Nephron progenitor cell (in vitro differentiated cells): ENCODE data around the gene SH2D1B.

Experiments used
- DNase-seq: peaks from one replicate; pipeline ENCODE4 v3.0.0; 2021
- H3K27ac Mint-ChIP-seq: 2 replicates; pipeline ENCODE4 v1.8.0; 2021; ENCODE audit warnings: mild to moderate bottlenecking, moderate library complexity, mixed read lengths
- H3K27me3 Mint-ChIP-seq: 2 replicates; pipeline ENCODE4 v1.8.0; 2021; ENCODE audit warnings: mild to moderate bottlenecking, low read depth, mixed read lengths; ENCODE audit not compliant: poor library complexity
- H3K36me3 Mint-ChIP-seq: 2 replicates; pipeline ENCODE4 v1.8.0; 2021; ENCODE audit warnings: low read depth, mixed read lengths
- H3K4me1 Mint-ChIP-seq: 2 replicates; pipeline ENCODE4 v1.8.0; 2021; ENCODE audit warnings: mixed read lengths
- H3K4me3 Mint-ChIP-seq: 2 replicates; pipeline ENCODE4 v1.8.0; 2021; ENCODE audit warnings: mild to moderate bottlenecking, moderate library complexity, mixed read lengths
- H3K9me3 Mint-ChIP-seq: 2 replicates; pipeline ENCODE4 v1.8.0; 2021; ENCODE audit warnings: mild to moderate bottlenecking, moderate library complexity, mixed read lengths
- TF ChIP-seq, protein P1 (sequence below): fragments of 200-600 bp; sonication (generic); IDR thresholded peaks from 2 replicates; pipeline ENCODE4 v1.5.0; 2021; ENCODE audit warnings: antibody characterized with exemption

Gene SH2D1B

DNA sequence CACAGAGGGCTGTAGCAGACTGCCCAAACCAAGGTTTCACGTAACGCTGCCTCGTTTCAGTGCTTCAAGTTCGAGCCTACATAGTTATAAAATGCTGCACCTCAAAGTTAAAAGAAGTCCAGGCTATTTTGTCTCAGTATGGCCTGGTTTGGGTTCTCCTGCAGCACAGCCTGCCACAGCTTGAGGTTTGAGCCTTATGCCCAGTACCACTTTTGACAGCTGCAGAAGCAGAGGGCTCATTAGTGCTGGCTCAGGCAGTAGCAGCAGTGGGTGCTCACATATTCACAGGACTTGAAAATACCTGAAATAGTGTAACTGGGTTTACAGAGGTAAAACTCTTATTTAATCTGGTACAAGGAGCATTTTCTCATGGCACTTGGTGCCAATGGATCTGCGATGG lies 50.6 kb downstream of the SH2D1B start:
- H3K36me3 Mint-ChIP-seq, result no peaks in the 10 kb centered on the region
- H3K4me3 Mint-ChIP-seq, result no peak overlapping the region
- DNase-seq, result no peak
- no peaks in the 10 kb centered on the region for H3K9me3 Mint-ChIP-seq
- no peak overlapping the region for H3K27ac Mint-ChIP-seq
- peaks cover 6% of the 10 kb centered on the region for H3K27me3 Mint-ChIP-seq
- H3K4me1 Mint-ChIP-seq, result peaks cover 12% of the 10 kb centered on the region
- TF ChIP-seq, protein P1, sequence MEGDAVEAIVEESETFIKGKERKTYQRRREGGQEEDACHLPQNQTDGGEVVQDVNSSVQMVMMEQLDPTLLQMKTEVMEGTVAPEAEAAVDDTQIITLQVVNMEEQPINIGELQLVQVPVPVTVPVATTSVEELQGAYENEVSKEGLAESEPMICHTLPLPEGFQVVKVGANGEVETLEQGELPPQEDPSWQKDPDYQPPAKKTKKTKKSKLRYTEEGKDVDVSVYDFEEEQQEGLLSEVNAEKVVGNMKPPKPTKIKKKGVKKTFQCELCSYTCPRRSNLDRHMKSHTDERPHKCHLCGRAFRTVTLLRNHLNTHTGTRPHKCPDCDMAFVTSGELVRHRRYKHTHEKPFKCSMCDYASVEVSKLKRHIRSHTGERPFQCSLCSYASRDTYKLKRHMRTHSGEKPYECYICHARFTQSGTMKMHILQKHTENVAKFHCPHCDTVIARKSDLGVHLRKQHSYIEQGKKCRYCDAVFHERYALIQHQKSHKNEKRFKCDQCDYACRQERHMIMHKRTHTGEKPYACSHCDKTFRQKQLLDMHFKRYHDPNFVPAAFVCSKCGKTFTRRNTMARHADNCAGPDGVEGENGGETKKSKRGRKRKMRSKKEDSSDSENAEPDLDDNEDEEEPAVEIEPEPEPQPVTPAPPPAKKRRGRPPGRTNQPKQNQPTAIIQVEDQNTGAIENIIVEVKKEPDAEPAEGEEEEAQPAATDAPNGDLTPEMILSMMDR, result no peak

- no peak for DNase-seq
- no peaks in the 10 kb centered on the region for H3K9me3 Mint-ChIP-seq
- H3K4me3 Mint-ChIP-seq, result no peak overlapping the region
- no peak overlapping the region for H3K27ac Mint-ChIP-seq
- H3K36me3 Mint-ChIP-seq, result no peaks in the 10 kb centered on the region
- peaks cover 12% of the 10 kb centered on the region for H3K4me1 Mint-ChIP-seq
- H3K27me3 Mint-ChIP-seq, result peaks cover 6% of the 10 kb centered on the region
- TF ChIP-seq, protein P1, result no peak
Observed at GRCh38 chr1:162360874-162361260, 51.1 kb downstream of the SH2D1B start.

DNA sequence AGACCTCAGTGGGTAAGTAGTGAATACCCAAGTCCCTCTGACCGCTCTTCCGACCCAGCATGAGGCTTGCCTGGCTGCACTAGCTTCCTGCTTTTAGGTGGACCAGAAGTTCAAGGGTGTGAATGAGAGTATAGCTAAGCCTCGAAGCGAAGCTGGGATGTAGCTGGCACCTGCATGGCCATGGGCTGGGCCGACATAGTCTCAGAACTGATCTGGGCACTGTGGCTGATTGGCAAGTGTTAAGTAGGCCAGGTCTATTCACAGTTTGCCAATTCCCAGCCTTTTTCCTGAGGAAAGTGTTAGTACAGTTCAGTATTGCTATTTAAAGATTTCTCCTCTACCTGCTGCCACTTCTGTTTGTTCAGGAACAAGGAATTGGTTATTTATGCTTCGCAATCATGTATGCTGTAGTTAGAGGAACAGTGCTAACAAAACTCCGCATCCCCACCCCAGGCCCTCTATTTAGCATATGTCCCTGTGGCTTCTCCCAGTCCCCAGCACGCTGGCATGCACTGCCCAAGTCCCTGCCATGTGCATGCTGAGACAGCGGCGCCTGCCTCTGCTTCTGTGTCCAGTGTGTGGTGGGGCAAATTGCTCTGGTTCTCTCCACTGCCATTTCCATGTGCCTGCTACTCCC lies 51.6 kb downstream of the SH2D1B start:
- H3K36me3 Mint-ChIP-seq, result no peaks in the 10 kb centered on the region
- peaks cover 6% of the 10 kb centered on the region for H3K27me3 Mint-ChIP-seq
- no peaks in the 10 kb centered on the region for H3K9me3 Mint-ChIP-seq

DNA sequence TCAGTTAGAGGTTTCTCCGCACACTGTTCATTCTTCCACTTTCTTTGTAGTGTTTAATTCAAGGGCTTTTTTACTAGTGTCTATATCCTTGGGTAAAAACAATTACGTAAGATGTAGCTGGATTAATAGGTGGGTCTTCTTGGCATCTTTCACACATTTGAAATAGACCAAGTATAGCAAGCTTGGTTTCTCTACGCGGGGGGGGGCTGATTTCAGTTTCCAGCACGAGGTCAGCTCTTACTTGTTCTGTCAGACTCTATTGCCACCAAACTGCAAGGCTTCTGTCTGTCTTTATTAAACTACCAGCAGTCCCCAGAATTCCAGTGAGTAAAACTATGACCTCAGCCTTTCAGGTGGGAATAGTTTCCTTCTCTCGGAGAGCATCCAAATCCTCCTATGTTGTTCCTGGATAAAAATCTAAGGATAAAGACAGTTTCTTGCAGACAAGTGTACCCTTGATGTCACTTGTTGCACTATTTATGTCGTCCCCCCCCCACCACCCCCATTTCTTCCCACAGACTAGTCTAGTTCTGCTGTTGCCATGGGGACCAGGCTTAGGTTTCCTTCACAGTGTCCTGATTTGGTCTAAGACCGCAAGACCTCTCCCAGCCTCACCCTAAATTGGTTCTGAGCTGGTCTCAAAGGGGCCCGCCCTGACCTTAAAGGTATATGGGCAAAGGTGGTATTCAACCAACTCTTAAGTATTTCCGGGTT lies 52.3 kb downstream of the SH2D1B start:
- peaks cover 12% of the 10 kb centered on the region for H3K4me1 Mint-ChIP-seq
- peaks cover 6% of the 10 kb centered on the region for H3K27me3 Mint-ChIP-seq
- DNase-seq, result no peak
- H3K4me3 Mint-ChIP-seq, result no peak overlapping the region
- TF ChIP-seq, protein P1, result no peak
- H3K27ac Mint-ChIP-seq, result peak overlapping the region; percentile 19
- no peaks in the 10 kb centered on the region for H3K9me3 Mint-ChIP-seq
- no peaks in the 10 kb centered on the region for H3K36me3 Mint-ChIP-seq

More for the DNA sequence above, 51.6 kb downstream of the SH2D1B start:
- Mint-ChIP-seq H3K4me3 (no peak overlapping the region), H3K4me1 (peaks cover 12% of the 10 kb centered on the region), H3K27ac (no peak overlapping the region)
- no peak for DNase-seq
- TF ChIP-seq, protein P1, result no peak

GRCh38 chr1:162358928-162359327 lies 53.0 kb downstream of the SH2D1B start:
- peak overlapping the region; percentile 19 for H3K27ac Mint-ChIP-seq
- TF ChIP-seq, protein P1, result no peak
- no peaks in the 10 kb centered on the region for H3K36me3 Mint-ChIP-seq

More at GRCh38 chr1:162358928-162359327, 53.0 kb downstream of the SH2D1B start:
- peaks cover 8% of the 10 kb centered on the region for H3K4me1 Mint-ChIP-seq
- peaks cover 6% of the 10 kb centered on the region for H3K27me3 Mint-ChIP-seq
- DNase-seq, result no peak
- H3K9me3 Mint-ChIP-seq, result no peaks in the 10 kb centered on the region
- no peak overlapping the region for H3K4me3 Mint-ChIP-seq
